HS-27A (cell line): Measurements from ENCODE around the gene DBNDD1.

Experiments used
- DNase-seq: peaks from one replicate; pipeline ENCODE4 v3.0.0-alpha.2; 2012; ENCODE audit warnings: low read depth, missing footprints

Gene DBNDD1

GRCh38 chr16:90035902-90036301, 16.6 kb upstream of the DBNDD1 start:
- DNase-seq, result no peak

- DNase-seq, result no peak
Measured at GRCh38 chr16:90034504-90034903, 15.2 kb upstream of the DBNDD1 start.

- no peak for DNase-seq
Measured at GRCh38 chr16:90033387-90033786, 14.1 kb upstream of the DBNDD1 start.

GRCh38 chr16:90032674-90033331, 13.5 kb upstream of the DBNDD1 start:
- DNase-seq, result no peak

GRCh38 chr16:90031931-90032673, 12.8 kb upstream of the DBNDD1 start:
- no peak for DNase-seq

- DNase-seq, result no peak
Measured at GRCh38 chr16:90031186-90031930, 12.1 kb upstream of the DBNDD1 start.

GRCh38 chr16:90028985-90029384, 9.7 kb upstream of the DBNDD1 start:
- DNase-seq, result no peak

- DNase-seq, result no peak
Measured at GRCh38 chr16:90027611-90028010, 8.4 kb upstream of the DBNDD1 start.

- DNase-seq, result no peak
Measured at GRCh38 chr16:90026135-90026534, 6.9 kb upstream of the DBNDD1 start.

GRCh38 chr16:90023078-90023447, 3.8 kb upstream of the DBNDD1 start:
- no peak for DNase-seq

- DNase-seq, result peak; percentile 58
Measured at GRCh38 chr16:90022209-90023077, 3.2 kb upstream of the DBNDD1 start.

GRCh38 chr16:90020838-90021382, 1.7 kb upstream of the DBNDD1 start:
- no peak for DNase-seq

- no peak for DNase-seq
Measured at GRCh38 chr16:90020260-90020837, 1.1 kb upstream of the DBNDD1 start.

- no peak for DNase-seq
Measured at GRCh38 chr16:90019543-90020259, 445 bp upstream of the DBNDD1 start.

- no peak for DNase-seq
Measured at GRCh38 chr16:90018297-90018651, 982 bp downstream of the DBNDD1 start.

- no peak for DNase-seq
Measured at GRCh38 chr16:90016339-90016950, 2.8 kb downstream of the DBNDD1 start.

GRCh38 chr16:90015586-90016338, 3.5 kb downstream of the DBNDD1 start:
- no peak for DNase-seq

GRCh38 chr16:90012991-90013745, 6.1 kb downstream of the DBNDD1 start:
- no peak for DNase-seq
